ENCODE results near the gene RBCK1. TPM values are rescaled to one million over a fixed set of nuclear protein-coding genes. Genes with fewer than 3 reads are reported as not detected.
A peak's percentile ranks its signal among the peaks of the same experiment; 100 is the strongest.

The RBCK1 gene
- total and polyA plus RNA-seq, 7 donors, result 34.1 to 52.5 (median 43.1) TPM

DNA sequence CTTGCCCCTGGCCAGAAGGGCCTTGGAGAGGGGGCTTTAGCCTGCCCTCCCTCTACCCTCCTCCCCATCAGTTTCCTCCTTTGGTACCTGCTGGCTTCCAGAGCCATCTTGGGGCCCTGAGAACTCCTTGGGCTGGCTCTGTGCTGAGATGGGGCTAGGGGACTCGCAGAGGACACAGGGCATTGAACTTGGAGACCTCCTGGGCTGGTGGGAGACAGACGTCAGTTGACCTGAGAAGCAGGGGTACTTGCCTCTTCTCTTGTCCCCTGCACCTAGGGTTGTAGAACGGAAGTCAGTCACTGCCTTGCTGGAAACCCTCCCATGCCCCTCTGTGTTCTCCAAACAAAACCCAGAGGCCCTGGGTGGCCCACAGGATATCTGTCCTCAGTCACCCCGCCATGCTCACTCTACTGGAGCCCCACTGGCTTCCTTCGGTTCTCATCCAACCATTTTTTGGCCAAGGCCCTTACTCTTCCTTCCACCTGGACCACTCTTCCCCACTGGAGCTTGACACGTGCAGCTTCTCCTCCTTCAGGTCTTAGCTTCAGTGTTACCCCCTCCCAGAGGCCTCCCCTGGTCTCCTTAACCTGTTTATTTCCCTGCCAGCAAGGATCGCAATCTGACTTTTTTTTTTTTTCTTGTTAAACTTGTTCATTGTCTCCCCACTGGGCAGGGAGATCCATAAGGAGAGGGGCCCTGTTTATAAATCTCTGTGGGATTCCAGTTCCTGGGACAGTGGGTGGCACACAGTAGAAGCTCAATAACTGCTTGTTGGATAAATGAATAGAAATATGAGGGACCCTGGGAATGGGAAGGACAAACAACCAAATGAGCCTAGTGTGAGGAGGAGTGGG, 971 bp downstream of the RBCK1 start:
- TF ChIP-seq CTCF (IDR thresholded peaks at IDR 0.05), result no peak
- Histone ChIP-seq H3K4me3 (peak overlapping the region; percentile 91), H3K4me1 (peaks cover 27% of the 10 kb centered on the region), H3K36me3 (ENCODE audit: insufficient read depth in 1 of 2, low read depth in 1 of 2) (peaks cover 0 to 33% of the 10 kb centered on the region in 2 donors), H3K9me3 (no peaks in the 10 kb centered on the region), H3K27ac (peak overlapping the region; percentile 95), H3K27me3 (ENCODE audit: insufficient read depth in 3 of 3, low read length in 2 of 3) (no peaks in the 10 kb centered on the region)
- 10 to 17% (median 13%) methylated on average over 6 to 7 of the region's 7 CpGs for WGBS, 3 donors
- intact Hi-C loops (cut with DNase I), result loop anchor here (5.0 to 10.0 kb wide), 3 partner anchors 66 to 136 kb away; partner anchors contain the start of gene CSNK2A1 (in 1 of the 2)
- peak in 2 of 4 donors; percentile 4 for ATAC-seq
- no peak for DNase-seq

- Histone ChIP-seq H3K27ac (peak overlapping the region; percentile 95), H3K4me3 (peak overlapping the region; percentile 91), H3K36me3 (ENCODE audit: insufficient read depth in 1 of 2, low read depth in 1 of 2) (peaks cover 0 to 33% of the 10 kb centered on the region in 2 donors), H3K9me3 (no peaks in the 10 kb centered on the region), H3K4me1 (peaks cover 27% of the 10 kb centered on the region), H3K27me3 (ENCODE audit: insufficient read depth in 3 of 3, low read length in 2 of 3) (no peaks in the 10 kb centered on the region)
- intact Hi-C loops (cut with DNase I), result loop anchor here (5.0 to 10.0 kb wide), 3 partner anchors 65 to 135 kb away; partner anchors contain the start of gene CSNK2A1 (in 1 of the 2)
- no peak for TF ChIP-seq CTCF (IDR thresholded peaks at IDR 0.05)
- DNase-seq (peak; percentile 49 to 91), ATAC-seq (peak; percentile 55 to 76 (median 74))
- WGBS, 3 donors, result 32 to 40% (median 40%) methylated on average over 14 of the region's 14 CpGs
These were observed 1.8 kb downstream of the RBCK1 start for GRCh38 chr20:409697-410559.

DNA sequence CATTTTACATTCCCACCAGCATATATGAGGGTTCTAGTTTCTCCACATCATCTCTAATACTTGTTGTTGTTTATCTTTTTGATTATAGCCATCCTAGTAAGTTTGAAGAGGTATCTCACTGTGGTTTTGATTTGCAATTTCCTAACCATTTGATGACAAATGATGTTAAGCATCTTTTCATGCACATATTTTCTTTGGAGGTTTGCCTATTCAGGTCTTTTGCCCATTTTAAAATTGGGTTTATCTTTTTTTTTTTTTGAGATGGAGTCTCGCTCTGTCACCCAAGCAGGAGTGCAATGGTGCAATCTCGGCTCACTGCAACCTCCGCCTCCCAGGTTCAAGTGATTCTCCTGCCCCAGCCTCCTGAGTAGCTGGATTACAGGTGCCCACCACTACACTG, 4.0 kb downstream of the RBCK1 start:
- peaks cover 40% of the 10 kb centered on the region for H3K4me1 ChIP-seq
- no peaks in the 10 kb centered on the region for H3K9me3 ChIP-seq
- H3K27ac ChIP-seq, result no peak overlapping the region
- intact Hi-C loops (cut with DNase I), result no loop called here
- TF ChIP-seq CTCF (IDR thresholded peaks at IDR 0.05), result no peak
- no peak overlapping the region for H3K4me3 ChIP-seq
- 85 to 96% (median 94%) methylated on average over 3 of the region's 3 CpGs for WGBS, 3 donors
- DNase-seq (no peak), ATAC-seq (no peak)
- peaks cover 0 to 33% of the 10 kb centered on the region in 2 donors for H3K36me3 ChIP-seq (ENCODE audit: insufficient read depth in 1 of 2, low read depth in 1 of 2)
- H3K27me3 ChIP-seq (ENCODE audit: insufficient read depth in 3 of 3, low read length in 2 of 3), result no peaks in the 10 kb centered on the region

GRCh38 chr20:414161-414560, 6.1 kb downstream of the RBCK1 start:
- DNase-seq (no peak), ATAC-seq (no peak)
- peaks cover 0 to 47% of the 10 kb centered on the region in 2 donors for H3K36me3 ChIP-seq (ENCODE audit: insufficient read depth in 1 of 2, low read depth in 1 of 2)
- intact Hi-C loops (cut with DNase I), result no loop called here
- peaks cover 41% of the 10 kb centered on the region for H3K4me1 ChIP-seq
- no peaks in the 10 kb centered on the region for H3K27me3 ChIP-seq (ENCODE audit: insufficient read depth in 3 of 3, low read length in 2 of 3)
- H3K4me3 ChIP-seq, result no peak overlapping the region
- no peak for TF ChIP-seq CTCF (IDR thresholded peaks at IDR 0.05)
- 72 to 82% (median 74%) methylated on average over 2 of the region's 2 CpGs for WGBS, 3 donors
- no peaks in the 10 kb centered on the region for H3K9me3 ChIP-seq
- no peak overlapping the region for H3K27ac ChIP-seq
